Measurements from ENCODE around the gene HLA-DQB1.
A peak's percentile ranks its signal among the peaks of the same experiment; 100 is the strongest.

The HLA-DQB1 gene

DNA sequence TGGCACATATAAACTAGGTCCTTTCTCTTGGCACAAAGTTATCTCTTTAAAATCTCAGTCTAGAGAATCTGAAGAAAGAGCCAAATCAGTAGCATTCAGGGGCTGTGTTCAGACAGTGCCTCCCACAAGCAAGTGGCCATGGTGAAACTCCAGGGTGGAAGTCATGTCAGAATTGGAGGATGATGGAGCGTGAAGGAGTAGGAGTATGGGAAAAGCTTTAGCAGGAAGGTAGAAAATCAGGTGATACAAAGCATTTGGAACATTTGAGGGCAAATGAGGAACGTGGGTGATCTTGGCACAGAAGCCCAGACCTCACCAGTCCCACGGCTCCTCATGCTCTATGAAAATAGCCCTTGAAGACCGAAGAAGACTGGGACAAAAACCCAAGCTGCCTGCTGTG lies 2.8 kb upstream of the HLA-DQB1 start:
- Histone ChIP-seq H3K4me2 (ENCODE audit: low read length) (no peak overlapping the region), H3K56ac (ENCODE audit: low read length) (no peak overlapping the region), H3K79me2 (ENCODE audit: control insufficient read depth, insufficient read depth, low read length) (no peaks in the 10 kb centered on the region), H2BK5ac (ENCODE audit: low read length) (no peak overlapping the region), H3K27me3 (ENCODE audit: insufficient read depth, low read length, poor library complexity) (no peaks in the 10 kb centered on the region), H3K23ac (ENCODE audit: low read length) (no peak overlapping the region), H4K8ac (ENCODE audit: low read depth, low read length) (no peak overlapping the region), H3K4ac (ENCODE audit: low read depth, low read length) (no peak overlapping the region), H3K4me3 (ENCODE audit: low read length) (no peak overlapping the region), H3K36me3 (ENCODE audit: control insufficient read depth, insufficient read depth, low read length) (no peaks in the 10 kb centered on the region), H4K5ac (ENCODE audit: low read length) (no peak overlapping the region), H3K27ac (ENCODE audit: low read depth, low read length) (no peak overlapping the region), H3K9ac (ENCODE audit: low read length) (no peak overlapping the region), H3K18ac (ENCODE audit: low read length) (no peak overlapping the region), H3K4me1 (ENCODE audit: control insufficient read depth, low read depth, low read length) (no peaks in the 10 kb centered on the region), H2BK15ac (replicated peaks; ENCODE audit: low read depth) (no peak overlapping the region), H3K79me1 (ENCODE audit: low read length) (no peaks in the 10 kb centered on the region), H2AK5ac (ENCODE audit: low read length) (no peak overlapping the region), H2BK120ac (ENCODE audit: low read depth, low read length) (no peak overlapping the region)
- no CpG with 5 or more reads among the region's 4 CpGs for WGBS (ENCODE audit: extremely low coverage, insufficient coverage, low lambda C conversion rate)
- no peak for DNase-seq

DNA sequence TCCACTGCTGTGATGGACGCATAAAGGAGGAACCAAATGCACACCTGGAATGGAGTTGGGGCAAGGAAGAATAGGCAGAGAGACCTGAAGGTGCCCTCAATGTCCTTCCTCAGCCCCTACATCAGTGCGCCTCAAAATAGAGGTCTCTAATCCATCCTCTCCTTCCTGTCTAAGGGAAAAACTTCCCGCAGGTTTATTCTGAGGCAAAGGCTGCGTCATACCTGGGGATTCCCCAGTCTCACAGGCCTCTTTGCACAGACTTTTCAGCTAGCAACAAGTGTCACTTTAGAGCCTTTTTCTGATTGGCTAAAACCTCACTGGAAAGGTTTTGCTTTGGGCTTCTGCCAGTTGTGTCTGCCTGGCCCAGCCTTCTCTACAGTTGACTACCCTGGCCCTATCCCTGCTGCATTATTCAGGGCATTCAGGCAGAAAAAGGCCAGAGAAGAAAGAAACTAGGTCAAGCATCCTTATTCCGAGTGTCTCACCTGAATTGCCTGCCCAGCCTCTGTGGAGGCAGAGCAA lies 1.8 kb upstream of the HLA-DQB1 start:
- H3K79me1 ChIP-seq (ENCODE audit: low read length) = no peaks in the 10 kb centered on the region
- no CpG with 5 or more reads among the region's 5 CpGs for WGBS (ENCODE audit: extremely low coverage, insufficient coverage, low lambda C conversion rate)

DNA sequence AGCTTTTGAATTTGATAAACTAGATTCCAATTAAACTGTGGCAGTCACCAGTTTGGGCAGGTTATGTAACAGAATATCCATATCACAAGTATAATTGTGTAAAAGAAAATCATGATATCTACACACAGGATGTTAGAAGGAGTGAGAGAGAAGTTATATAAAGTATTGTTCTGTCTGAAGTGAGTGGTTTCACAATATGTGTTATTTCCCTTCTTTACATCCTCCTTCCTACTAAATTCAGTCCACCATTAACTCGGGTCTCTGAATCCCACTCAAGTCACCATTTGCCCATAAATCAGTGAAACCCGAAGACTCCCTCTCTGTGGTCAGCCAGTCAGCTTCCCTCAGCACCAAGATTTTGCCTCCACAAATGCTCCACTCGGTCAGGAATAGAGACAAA lies 796 bp downstream of the HLA-DQB1 start:
- Histone ChIP-seq H3K9ac (ENCODE audit: low read length) (no peak overlapping the region), H3K4me1 (ENCODE audit: control insufficient read depth, low read depth, low read length) (no peaks in the 10 kb centered on the region), H2BK120ac (ENCODE audit: low read depth, low read length) (no peak overlapping the region), H3K36me3 (ENCODE audit: control insufficient read depth, insufficient read depth, low read length) (no peaks in the 10 kb centered on the region), H3K4me3 (ENCODE audit: low read length) (no peak overlapping the region), H2AK5ac (ENCODE audit: low read length) (no peak overlapping the region), H3K79me2 (ENCODE audit: control insufficient read depth, insufficient read depth, low read length) (no peaks in the 10 kb centered on the region), H3K4me2 (ENCODE audit: low read length) (no peak overlapping the region), H4K8ac (ENCODE audit: low read depth, low read length) (no peak overlapping the region), H3K18ac (ENCODE audit: low read length) (no peak overlapping the region), H3K4ac (ENCODE audit: low read depth, low read length) (no peak overlapping the region), H4K5ac (ENCODE audit: low read length) (no peak overlapping the region), H2BK5ac (ENCODE audit: low read length) (no peak overlapping the region), H3K56ac (ENCODE audit: low read length) (no peak overlapping the region), H3K27me3 (ENCODE audit: insufficient read depth, low read length, poor library complexity) (no peaks in the 10 kb centered on the region), H3K23ac (ENCODE audit: low read length) (no peak overlapping the region), H3K27ac (ENCODE audit: low read depth, low read length) (no peak overlapping the region), H2BK15ac (replicated peaks; ENCODE audit: low read depth) (no peak overlapping the region), H3K79me1 (ENCODE audit: low read length) (no peaks in the 10 kb centered on the region)
- no CpG with 5 or more reads among the region's 3 CpGs for WGBS (ENCODE audit: extremely low coverage, insufficient coverage, low lambda C conversion rate)
- DNase-seq = no peak

More for the DNA sequence above, 1.8 kb upstream of the HLA-DQB1 start:
- no peak overlapping the region for H3K4me3 ChIP-seq (ENCODE audit: low read length)
- H3K27ac ChIP-seq (ENCODE audit: low read depth, low read length) = no peak overlapping the region
- H3K9ac ChIP-seq (ENCODE audit: low read length) = no peak overlapping the region
- H3K79me2 ChIP-seq (ENCODE audit: control insufficient read depth, insufficient read depth, low read length) = no peaks in the 10 kb centered on the region
- H3K36me3 ChIP-seq (ENCODE audit: control insufficient read depth, insufficient read depth, low read length) = no peaks in the 10 kb centered on the region
- H3K4ac ChIP-seq (ENCODE audit: low read depth, low read length) = no peak overlapping the region
- H3K4me2 ChIP-seq (ENCODE audit: low read length) = no peak overlapping the region
- H3K27me3 ChIP-seq (ENCODE audit: insufficient read depth, low read length, poor library complexity) = no peaks in the 10 kb centered on the region
- peak; percentile 10 for DNase-seq
- H3K18ac ChIP-seq (ENCODE audit: low read length) = no peak overlapping the region
- no peak overlapping the region for H2AK5ac ChIP-seq (ENCODE audit: low read length)
- H2BK120ac ChIP-seq (ENCODE audit: low read depth, low read length) = no peak overlapping the region
- H4K5ac ChIP-seq (ENCODE audit: low read length) = no peak overlapping the region
- H2BK5ac ChIP-seq (ENCODE audit: low read length) = no peak overlapping the region
- no peaks in the 10 kb centered on the region for H3K4me1 ChIP-seq (ENCODE audit: control insufficient read depth, low read depth, low read length)
- no peak overlapping the region for H2BK15ac ChIP-seq (replicated peaks; ENCODE audit: low read depth)
- H3K23ac ChIP-seq (ENCODE audit: low read length) = no peak overlapping the region
- H3K56ac ChIP-seq (ENCODE audit: low read length) = no peak overlapping the region
- H4K8ac ChIP-seq (ENCODE audit: low read depth, low read length) = no peak overlapping the region

DNA sequence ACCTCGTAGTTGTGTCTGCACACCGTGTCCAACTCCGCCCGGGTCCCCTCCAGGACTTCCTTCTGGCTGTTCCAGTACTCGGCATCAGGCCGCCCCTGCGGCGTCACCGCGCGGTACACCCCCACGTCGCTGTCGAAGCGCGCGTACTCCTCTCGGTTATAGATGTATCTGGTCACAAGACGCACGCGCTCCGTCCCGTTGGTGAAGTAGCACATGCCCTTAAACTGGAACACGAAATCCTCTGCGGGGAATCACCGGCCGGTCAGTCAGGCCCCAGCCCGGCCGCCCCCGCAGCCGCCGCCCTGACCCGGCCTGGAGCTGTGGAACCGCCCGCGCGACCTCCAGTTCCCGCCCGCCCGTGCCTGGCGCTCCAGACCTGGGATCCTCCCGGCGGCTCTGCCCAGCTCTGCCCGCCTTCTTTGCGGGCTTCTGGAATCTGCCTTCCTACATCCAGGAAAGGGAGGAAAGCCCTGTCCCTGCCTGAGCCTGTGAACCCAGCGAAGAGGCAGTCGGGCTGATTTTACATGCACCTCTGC lies 1.6 kb downstream of the HLA-DQB1 start:
- no peaks in the 10 kb centered on the region for H3K27me3 ChIP-seq (ENCODE audit: insufficient read depth, low read length, poor library complexity)

DNA sequence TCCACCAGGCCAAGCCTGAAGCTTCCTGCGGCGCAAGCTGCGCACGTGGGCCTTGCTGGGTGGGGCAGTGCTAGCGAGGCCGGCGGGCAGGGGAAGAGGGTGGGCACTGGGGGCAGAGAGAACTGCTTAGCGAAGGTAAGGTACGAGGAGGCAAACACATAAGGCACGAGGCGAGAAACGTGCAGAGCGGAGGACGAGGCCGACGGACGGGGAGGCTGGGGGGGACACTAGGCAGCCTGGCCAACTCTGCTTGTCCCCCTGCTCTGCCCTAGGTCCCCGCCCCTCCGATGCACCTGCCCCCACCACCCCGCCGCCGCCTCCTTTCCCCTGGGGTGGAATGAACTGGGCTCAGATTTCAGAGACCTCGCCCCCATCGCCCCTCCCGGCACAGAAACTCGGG lies 2.1 kb downstream of the HLA-DQB1 start:
- H3K4me1 ChIP-seq (ENCODE audit: control insufficient read depth, low read depth, low read length) = no peaks in the 10 kb centered on the region
- no peak overlapping the region for H3K9ac ChIP-seq (ENCODE audit: low read length)
- no peak overlapping the region for H4K8ac ChIP-seq (ENCODE audit: low read depth, low read length)
- no peak overlapping the region for H2BK5ac ChIP-seq (ENCODE audit: low read length)
- H3K79me1 ChIP-seq (ENCODE audit: low read length) = no peaks in the 10 kb centered on the region
- H2BK15ac ChIP-seq (replicated peaks; ENCODE audit: low read depth) = no peak overlapping the region
- H3K4me2 ChIP-seq (ENCODE audit: low read length) = no peak overlapping the region
- no peak overlapping the region for H3K23ac ChIP-seq (ENCODE audit: low read length)
- H3K4me3 ChIP-seq (ENCODE audit: low read length) = no peak overlapping the region
- H3K18ac ChIP-seq (ENCODE audit: low read length) = no peak overlapping the region
- no peak overlapping the region for H2AK5ac ChIP-seq (ENCODE audit: low read length)
- H3K4ac ChIP-seq (ENCODE audit: low read depth, low read length) = no peak overlapping the region
- no peak for DNase-seq
- H3K79me2 ChIP-seq (ENCODE audit: control insufficient read depth, insufficient read depth, low read length) = no peaks in the 10 kb centered on the region
- H3K27me3 ChIP-seq (ENCODE audit: insufficient read depth, low read length, poor library complexity) = no peaks in the 10 kb centered on the region
- H2BK120ac ChIP-seq (ENCODE audit: low read depth, low read length) = no peak overlapping the region
- no peak overlapping the region for H4K5ac ChIP-seq (ENCODE audit: low read length)
- H3K36me3 ChIP-seq (ENCODE audit: control insufficient read depth, insufficient read depth, low read length) = no peaks in the 10 kb centered on the region
- no CpG with 5 or more reads among the region's 26 CpGs for whole genome bisulfite sequencing (ENCODE audit: extremely low coverage, insufficient coverage, low lambda C conversion rate)
- no peak overlapping the region for H3K27ac ChIP-seq (ENCODE audit: low read depth, low read length)
- H3K56ac ChIP-seq (ENCODE audit: low read length) = no peak overlapping the region

More for the DNA sequence above, 1.6 kb downstream of the HLA-DQB1 start:
- Histone ChIP-seq H2BK120ac (ENCODE audit: low read depth, low read length) (no peak overlapping the region), H3K56ac (ENCODE audit: low read length) (no peak overlapping the region), H3K79me2 (ENCODE audit: control insufficient read depth, insufficient read depth, low read length) (no peaks in the 10 kb centered on the region), H3K36me3 (ENCODE audit: control insufficient read depth, insufficient read depth, low read length) (no peaks in the 10 kb centered on the region), H3K4me2 (ENCODE audit: low read length) (no peak overlapping the region), H3K23ac (ENCODE audit: low read length) (no peak overlapping the region), H2AK5ac (ENCODE audit: low read length) (no peak overlapping the region), H4K8ac (ENCODE audit: low read depth, low read length) (no peak overlapping the region), H3K4ac (ENCODE audit: low read depth, low read length) (no peak overlapping the region), H3K18ac (ENCODE audit: low read length) (no peak overlapping the region), H3K27ac (ENCODE audit: low read depth, low read length) (no peak overlapping the region), H2BK15ac (replicated peaks; ENCODE audit: low read depth) (no peak overlapping the region), H4K5ac (ENCODE audit: low read length) (no peak overlapping the region), H3K4me1 (ENCODE audit: control insufficient read depth, low read depth, low read length) (no peaks in the 10 kb centered on the region), H3K79me1 (ENCODE audit: low read length) (no peaks in the 10 kb centered on the region), H2BK5ac (ENCODE audit: low read length) (no peak overlapping the region), H3K9ac (ENCODE audit: low read length) (no peak overlapping the region), H3K4me3 (ENCODE audit: low read length) (no peak overlapping the region)
- peak; percentile 0 for DNase-seq
- WGBS (ENCODE audit: extremely low coverage, insufficient coverage, low lambda C conversion rate) = no CpG with 5 or more reads among the region's 47 CpGs

DNA sequence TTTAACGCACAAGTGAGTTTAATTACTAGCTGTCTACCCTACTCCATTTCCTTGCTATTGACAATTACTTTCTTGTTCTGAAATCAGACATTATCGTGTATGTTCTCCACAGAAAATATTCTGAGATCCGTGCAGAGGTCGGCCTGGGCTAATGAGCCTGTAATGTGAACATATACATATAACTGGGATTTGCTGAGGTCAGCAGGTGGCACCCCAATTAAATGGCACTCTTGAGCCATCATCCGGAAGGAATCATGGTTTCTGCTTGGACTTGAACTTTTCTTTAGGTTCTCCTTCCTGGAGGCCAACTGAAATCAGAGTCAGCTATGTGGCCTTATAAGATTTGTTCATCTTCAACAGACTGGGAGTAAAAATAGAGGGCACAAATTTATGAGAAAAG lies 3.6 kb downstream of the HLA-DQB1 start:
- DNase-seq = no peak
- Histone ChIP-seq H3K4me3 (ENCODE audit: low read length) (no peak overlapping the region), H4K5ac (ENCODE audit: low read length) (no peak overlapping the region), H4K8ac (ENCODE audit: low read depth, low read length) (no peak overlapping the region), H3K4ac (ENCODE audit: low read depth, low read length) (no peak overlapping the region), H2BK15ac (replicated peaks; ENCODE audit: low read depth) (no peak overlapping the region), H3K36me3 (ENCODE audit: control insufficient read depth, insufficient read depth, low read length) (no peaks in the 10 kb centered on the region), H3K79me1 (ENCODE audit: low read length) (no peaks in the 10 kb centered on the region), H3K23ac (ENCODE audit: low read length) (no peak overlapping the region), H3K56ac (ENCODE audit: low read length) (no peak overlapping the region), H3K79me2 (ENCODE audit: control insufficient read depth, insufficient read depth, low read length) (no peaks in the 10 kb centered on the region), H3K9ac (ENCODE audit: low read length) (no peak overlapping the region), H3K18ac (ENCODE audit: low read length) (no peak overlapping the region), H2AK5ac (ENCODE audit: low read length) (no peak overlapping the region), H3K27ac (ENCODE audit: low read depth, low read length) (no peak overlapping the region), H3K4me2 (ENCODE audit: low read length) (no peak overlapping the region), H3K27me3 (ENCODE audit: insufficient read depth, low read length, poor library complexity) (no peaks in the 10 kb centered on the region), H2BK5ac (ENCODE audit: low read length) (no peak overlapping the region), H3K4me1 (ENCODE audit: control insufficient read depth, low read depth, low read length) (no peaks in the 10 kb centered on the region), H2BK120ac (ENCODE audit: low read depth, low read length) (no peak overlapping the region)
- WGBS (ENCODE audit: extremely low coverage, insufficient coverage, low lambda C conversion rate) = no CpG with 5 or more reads among the region's 5 CpGs

All from mesendoderm (in vitro differentiated cells).